AG10803 (cell line): ENCODE data around the gene PCCA.

Experiments used
- DNase-seq: peaks from one replicate; pipeline ENCODE4 v3.0.0; 2010; ENCODE audit warnings: low read depth
- H3K4me3 ChIP-seq: 2 replicates; pipeline ENCODE4 v1.5.1; 2011; ENCODE audit warnings: mild to moderate bottlenecking, low read length, control low read depth
- CTCF ChIP-seq: conservative IDR thresholded peaks from 2 replicates; pipeline ENCODE4 v1.5.1; 2011; ENCODE audit warnings: mild to moderate bottlenecking, low read length, control low read depth, inconsistent platforms

PCCA gene

GRCh38 chr13:100459747-100460146 is 370.9 kb downstream of the PCCA start:
- DNase-seq, result no peak
- H3K4me3 ChIP-seq, result no peak overlapping the region
- TF ChIP-seq CTCF, result no peak

GRCh38 chr13:100460266-100460665 is 371.4 kb downstream of the PCCA start:
- no peak for DNase-seq
- TF ChIP-seq CTCF, result no peak
- no peak overlapping the region for H3K4me3 ChIP-seq

GRCh38 chr13:100460791-100461190 is 371.9 kb downstream of the PCCA start:
- no peak overlapping the region for H3K4me3 ChIP-seq
- DNase-seq, result no peak
- no peak for TF ChIP-seq CTCF

GRCh38 chr13:100461309-100462030 is 372.6 kb downstream of the PCCA start:
- DNase-seq, result no peak
- TF ChIP-seq CTCF, result no peak
- H3K4me3 ChIP-seq, result no peak overlapping the region

GRCh38 chr13:100464006-100464405 is 375.1 kb downstream of the PCCA start:
- no peak overlapping the region for H3K4me3 ChIP-seq
- no peak for TF ChIP-seq CTCF
- peak; percentile 13 for DNase-seq

- no peak for DNase-seq
- TF ChIP-seq CTCF, result no peak
- no peak overlapping the region for H3K4me3 ChIP-seq
Observed at GRCh38 chr13:100465558-100465957, 376.7 kb downstream of the PCCA start.

- TF ChIP-seq CTCF, result no peak
- no peak overlapping the region for H3K4me3 ChIP-seq
- DNase-seq, result no peak
Observed at GRCh38 chr13:100470866-100471505, 382.1 kb downstream of the PCCA start.
